Measurements from ENCODE around the gene MORN1.
"Not testable (repeated sequence)": the region's sequence is repeated elsewhere in the genome, so short reads cannot be mapped to it uniquely, and the experiment has no call there.

Gene MORN1

GRCh38 chr1:2340918-2341254 is 50.5 kb downstream of the MORN1 start:
- no peak overlapping the region for H3K4me3 ChIP-seq (ENCODE audit: low read depth, low read length)
- H3K79me2 ChIP-seq (ENCODE audit: control insufficient read depth, insufficient read depth, low read length, unreplicated experiment) = no peaks in the 10 kb centered on the region
- H3K27me3 ChIP-seq (ENCODE audit: insufficient read depth, low read length) = no peaks in the 10 kb centered on the region
- no peaks in the 10 kb centered on the region for H3K36me3 ChIP-seq (ENCODE audit: insufficient read depth, low read length)
- no peak overlapping the region for H3K27ac ChIP-seq (ENCODE audit: low read depth, low read length)
- no peaks in the 10 kb centered on the region for H3K4me1 ChIP-seq (ENCODE audit: control insufficient read depth, insufficient read depth, low read length, unreplicated experiment)
- no peak overlapping the region for H2AFZ ChIP-seq (ENCODE audit: low read length, unreplicated experiment)

GRCh38 chr1:2340086-2340917 is 51.1 kb downstream of the MORN1 start:
- Histone ChIP-seq H3K36me3 (ENCODE audit: insufficient read depth, low read length) (no peaks in the 10 kb centered on the region), H3K4me1 (ENCODE audit: control insufficient read depth, insufficient read depth, low read length, unreplicated experiment) (no peaks in the 10 kb centered on the region), H3K79me2 (ENCODE audit: control insufficient read depth, insufficient read depth, low read length, unreplicated experiment) (no peaks in the 10 kb centered on the region), H3K4me3 (ENCODE audit: low read depth, low read length) (no peak overlapping the region), H2AFZ (ENCODE audit: low read length, unreplicated experiment) (no peak overlapping the region), H3K27me3 (ENCODE audit: insufficient read depth, low read length) (no peaks in the 10 kb centered on the region), H3K27ac (ENCODE audit: low read depth, low read length) (no peak overlapping the region)

GRCh38 chr1:2339206-2340085 is 51.9 kb downstream of the MORN1 start:
- Histone ChIP-seq H3K4me3 (ENCODE audit: low read depth, low read length) (no peak overlapping the region), H3K4me1 (ENCODE audit: control insufficient read depth, insufficient read depth, low read length, unreplicated experiment) (peaks cover 3% of the 10 kb centered on the region), H3K79me2 (ENCODE audit: control insufficient read depth, insufficient read depth, low read length, unreplicated experiment) (no peaks in the 10 kb centered on the region), H3K27me3 (ENCODE audit: insufficient read depth, low read length) (no peaks in the 10 kb centered on the region), H3K36me3 (ENCODE audit: insufficient read depth, low read length) (no peaks in the 10 kb centered on the region), H2AFZ (ENCODE audit: low read length, unreplicated experiment) (no peak overlapping the region), H3K27ac (ENCODE audit: low read depth, low read length) (no peak overlapping the region)

- no peak overlapping the region for H3K27ac ChIP-seq (ENCODE audit: low read depth, low read length)
- H3K4me1 ChIP-seq (ENCODE audit: control insufficient read depth, insufficient read depth, low read length, unreplicated experiment) = peaks cover 3% of the 10 kb centered on the region
- no peaks in the 10 kb centered on the region for H3K36me3 ChIP-seq (ENCODE audit: insufficient read depth, low read length)
- H2AFZ ChIP-seq (ENCODE audit: low read length, unreplicated experiment) = no peak overlapping the region
- H3K79me2 ChIP-seq (ENCODE audit: control insufficient read depth, insufficient read depth, low read length, unreplicated experiment) = no peaks in the 10 kb centered on the region
- H3K4me3 ChIP-seq (ENCODE audit: low read depth, low read length) = no peak overlapping the region
- H3K27me3 ChIP-seq (ENCODE audit: insufficient read depth, low read length) = no peaks in the 10 kb centered on the region
Measured at GRCh38 chr1:2337501-2337900, 53.9 kb downstream of the MORN1 start.

- Histone ChIP-seq H3K4me3 (ENCODE audit: low read depth, low read length) (no peak overlapping the region), H2AFZ (ENCODE audit: low read length, unreplicated experiment) (no peak overlapping the region), H3K36me3 (ENCODE audit: insufficient read depth, low read length) (no peaks in the 10 kb centered on the region), H3K27me3 (ENCODE audit: insufficient read depth, low read length) (no peaks in the 10 kb centered on the region), H3K27ac (ENCODE audit: low read depth, low read length) (no peak overlapping the region), H3K79me2 (ENCODE audit: control insufficient read depth, insufficient read depth, low read length, unreplicated experiment) (no peaks in the 10 kb centered on the region), H3K4me1 (ENCODE audit: control insufficient read depth, insufficient read depth, low read length, unreplicated experiment) (peaks cover 3% of the 10 kb centered on the region)
Measured at GRCh38 chr1:2337081-2337480, 54.3 kb downstream of the MORN1 start.

- H3K79me2 ChIP-seq (ENCODE audit: control insufficient read depth, insufficient read depth, low read length, unreplicated experiment) = no peaks in the 10 kb centered on the region
- H3K4me1 ChIP-seq (ENCODE audit: control insufficient read depth, insufficient read depth, low read length, unreplicated experiment) = peaks cover 3% of the 10 kb centered on the region
- H3K27ac ChIP-seq (ENCODE audit: low read depth, low read length) = no peak overlapping the region
- no peaks in the 10 kb centered on the region for H3K27me3 ChIP-seq (ENCODE audit: insufficient read depth, low read length)
- H2AFZ ChIP-seq (ENCODE audit: low read length, unreplicated experiment) = no peak overlapping the region
- no peaks in the 10 kb centered on the region for H3K36me3 ChIP-seq (ENCODE audit: insufficient read depth, low read length)
- H3K4me3 ChIP-seq (ENCODE audit: low read depth, low read length) = no peak overlapping the region
Measured at GRCh38 chr1:2336499-2336898, 54.9 kb downstream of the MORN1 start.

GRCh38 chr1:2335721-2336455 is 55.5 kb downstream of the MORN1 start:
- peaks cover 3% of the 10 kb centered on the region for H3K4me1 ChIP-seq (ENCODE audit: control insufficient read depth, insufficient read depth, low read length, unreplicated experiment)
- H3K27ac ChIP-seq (ENCODE audit: low read depth, low read length) = no peak overlapping the region
- no peaks in the 10 kb centered on the region for H3K27me3 ChIP-seq (ENCODE audit: insufficient read depth, low read length)
- H3K4me3 ChIP-seq (ENCODE audit: low read depth, low read length) = no peak overlapping the region
- H2AFZ ChIP-seq (ENCODE audit: low read length, unreplicated experiment) = no peak overlapping the region
- H3K36me3 ChIP-seq (ENCODE audit: insufficient read depth, low read length) = no peaks in the 10 kb centered on the region
- H3K79me2 ChIP-seq (ENCODE audit: control insufficient read depth, insufficient read depth, low read length, unreplicated experiment) = no peaks in the 10 kb centered on the region

GRCh38 chr1:2334883-2335534 is 56.3 kb downstream of the MORN1 start:
- Histone ChIP-seq H3K79me2 (ENCODE audit: control insufficient read depth, insufficient read depth, low read length, unreplicated experiment) (no peaks in the 10 kb centered on the region), H2AFZ (ENCODE audit: low read length, unreplicated experiment) (no peak overlapping the region), H3K4me3 (ENCODE audit: low read depth, low read length) (no peak overlapping the region), H3K27me3 (ENCODE audit: insufficient read depth, low read length) (no peaks in the 10 kb centered on the region), H3K36me3 (ENCODE audit: insufficient read depth, low read length) (no peaks in the 10 kb centered on the region), H3K27ac (ENCODE audit: low read depth, low read length) (no peak overlapping the region), H3K4me1 (ENCODE audit: control insufficient read depth, insufficient read depth, low read length, unreplicated experiment) (peaks cover 10% of the 10 kb centered on the region)

GRCh38 chr1:2334366-2334765 is 57.0 kb downstream of the MORN1 start:
- Histone ChIP-seq H3K79me2 (ENCODE audit: control insufficient read depth, insufficient read depth, low read length, unreplicated experiment) (no peaks in the 10 kb centered on the region), H3K36me3 (ENCODE audit: insufficient read depth, low read length) (no peaks in the 10 kb centered on the region), H3K27me3 (ENCODE audit: insufficient read depth, low read length) (no peaks in the 10 kb centered on the region), H3K4me1 (ENCODE audit: control insufficient read depth, insufficient read depth, low read length, unreplicated experiment) (peaks cover 10% of the 10 kb centered on the region), H3K27ac (ENCODE audit: low read depth, low read length) (no peak overlapping the region), H2AFZ (ENCODE audit: low read length, unreplicated experiment) (no peak overlapping the region), H3K4me3 (ENCODE audit: low read depth, low read length) (no peak overlapping the region)

GRCh38 chr1:2331580-2331979 is 59.8 kb downstream of the MORN1 start:
- not testable (repeated sequence) for H2AFZ ChIP-seq (ENCODE audit: low read length, unreplicated experiment); H3K27ac ChIP-seq (ENCODE audit: low read depth, low read length); H3K27me3 ChIP-seq (ENCODE audit: insufficient read depth, low read length); H3K4me3 ChIP-seq (ENCODE audit: low read depth, low read length); H3K79me2 ChIP-seq (ENCODE audit: control insufficient read depth, insufficient read depth, low read length, unreplicated experiment); H3K36me3 ChIP-seq (ENCODE audit: insufficient read depth, low read length)
- peaks cover 10% of the 10 kb centered on the region for H3K4me1 ChIP-seq (ENCODE audit: control insufficient read depth, insufficient read depth, low read length, unreplicated experiment)
